PC-3 (cell line): ENCODE data around the gene FCSK. TPM values are rescaled to one million over a fixed set of nuclear protein-coding genes. Genes with fewer than 3 reads are reported as not detected.

Experiments
- ATAC-seq: fragments of 200-7000 bp; cut with Tn5 transposase; 2 replicates; pipeline ENCODE4 v1.9.1; 2020; ENCODE audit warnings: mild to moderate bottlenecking, moderate library complexity
- BruUV-seq: library from RNA; stranded (reverse); fragments of 400-500 nt; replicated peaks from 2 replicates; lab custom pipeline; 2021; lab: Mats Ljungman, UMichigan
- CTCF ChIA-PET: fragments of 300-600 bp; sonication (Branson Sonifier 250); formaldehyde crosslinking; loops from one replicate; lab custom pipeline; 2022; ENCODE audit warnings: antibody characterized with exemption; lab: Charles Lee
- POLR2A ChIA-PET: fragments of 300-600 bp; sonication (Branson Sonifier 250); formaldehyde crosslinking; loops from one replicate; lab custom pipeline; 2022; ENCODE audit warnings: antibody characterized with exemption; ENCODE audit not compliant: unreplicated experiment; lab: Charles Lee
- DNase-seq: peaks from one replicate; pipeline ENCODE4 v3.0.0-alpha.2; 2015
- H2AFZ ChIP-seq: fragments of 300-600 bp; sonication (generic); 2 replicates; pipeline ENCODE4 v1.6.0; 2016; ENCODE audit warnings: antibody characterized with exemption, low read length
- H3F3A ChIP-seq: fragments of 300-600 bp; sonication (generic); one replicate; pipeline ENCODE4 v1.6.0; 2017; ENCODE audit warnings: antibody characterized with exemption, low read length, control low read depth, mild to moderate bottlenecking; ENCODE audit not compliant: unreplicated experiment
- H3K27ac ChIP-seq: fragments of 300-600 bp; sonication (generic); 2 replicates; pipeline ENCODE4 v1.5.1; 2016; ENCODE audit warnings: mild to moderate bottlenecking, low read length
- H3K27me3 ChIP-seq: fragments of 300-600 bp; sonication (generic); 2 replicates; pipeline ENCODE4 v1.6.1; 2016; ENCODE audit warnings: low read length, mixed read lengths
- H3K36me3 ChIP-seq: fragments of 300-600 bp; sonication (generic); 2 replicates; pipeline ENCODE4 v1.6.1; 2016; ENCODE audit warnings: low read depth, mixed run types, low read length, mixed read lengths
- H3K4me1 ChIP-seq: fragments of 300-600 bp; sonication (generic); 2 replicates; pipeline ENCODE4 v1.5.1; 2016; ENCODE audit warnings: low read length; ENCODE audit not compliant: insufficient read depth
- H3K4me2 ChIP-seq: fragments of 300-600 bp; sonication (generic); 2 replicates; pipeline ENCODE4 v1.6.0; 2016; ENCODE audit warnings: low read length
- H3K4me3 ChIP-seq: fragments of 300-600 bp; sonication (generic); 2 replicates; pipeline ENCODE4 v1.5.1; 2016; ENCODE audit warnings: mild to moderate bottlenecking, low read length, mixed read lengths
- H3K79me2 ChIP-seq: fragments of 300-600 bp; sonication (generic); 2 replicates; pipeline ENCODE4 v1.6.1; 2017; ENCODE audit warnings: low read length, mixed read lengths
- H3K9ac ChIP-seq: fragments of 300-600 bp; sonication (generic); 2 replicates; pipeline ENCODE4 v1.6.0; 2016; ENCODE audit warnings: mild to moderate bottlenecking, low read length
- H3K9me2 ChIP-seq: fragments of 300-600 bp; sonication (generic); replicated peaks from 2 replicates; pipeline ENCODE4 v1.6.1; 2016; ENCODE audit warnings: mixed run types, low read length, mixed read lengths
- H3K9me3 ChIP-seq: fragments of 300-600 bp; sonication (generic); 2 replicates; pipeline ENCODE4 v1.6.1; 2016; ENCODE audit warnings: low read length, mixed read lengths
- H4K20me1 ChIP-seq: fragments of 300-600 bp; sonication (generic); 2 replicates; pipeline ENCODE4 v1.6.1; 2016; ENCODE audit warnings: low read length, mixed read lengths
- CTCF ChIP-seq: fragments of 300-600 bp; sonication (generic); conservative IDR thresholded peaks from 2 replicates; pipeline ENCODE4 v1.5.1; 2017; ENCODE audit warnings: antibody characterized with exemption, low read depth, mild to moderate bottlenecking, low read length
- EZH2 ChIP-seq: fragments of 300-600 bp; sonication (generic); IDR thresholded peaks from one replicate; pipeline ENCODE4 v1.6.1; 2017; ENCODE audit warnings: antibody characterized with exemption, mild to moderate bottlenecking, low read length; ENCODE audit not compliant: unreplicated experiment
- EZH2phosphoT487 ChIP-seq: fragments of 300-600 bp; sonication (generic); IDR thresholded peaks from 2 replicates; pipeline ENCODE4 v1.6.1; 2018; ENCODE audit warnings: mild to moderate bottlenecking, antibody characterized with exemption, low read length, borderline replicate concordance
- intact Hi-C: fragments of 100-400 bp; cut with micrococcal nuclease; formaldehyde crosslinking; loops from 2 replicates; pipeline ENCODE4 v1.9.0; 2023
- total RNA-seq: library from RNA; depleted of rRNA; stranded (reverse); fragments of >200 nt; gene quantifications from 2 replicates; pipeline ENCODE4 v1.2.3, GENCODE V29; 2014

Gene FCSK
- total RNA-seq, 1 experiment from 2014 or later: 11.7 TPM

GRCh38 chr16:70453117-70453891, 1.1 kb upstream of the FCSK start:
- DNase-seq (no peak), ATAC-seq (no peak)
- peak overlapping the region; percentile 94 for H3K4me3 ChIP-seq
- BruUV-seq: no TSS peak
- TF ChIP-seq EZH2 (no peak), EZH2phosphoT487 (no peak), CTCF (no peak)
- peak overlapping the region; percentile 78 for H3K9ac ChIP-seq
- ChIA-PET CTCF (interaction anchor here (1.2 kb wide), 1 partner anchor 25 kb away, joined by 3 read pairs; no protein-coding TSS in a partner anchor), POLR2A (interaction anchor here (0.5 kb wide), 1 partner anchor 76 kb away, joined by 4 read pairs; no protein-coding TSS in a partner anchor)
- H3K27ac ChIP-seq: peak overlapping the region; percentile 65; the same call in 1 of the 2 replicates
- H3K4me1 ChIP-seq: peaks cover 6% of the 10 kb centered on the region
- H3K27me3 ChIP-seq: no peaks in the 10 kb centered on the region
- H3F3A ChIP-seq: no peaks in the 10 kb centered on the region
- no peaks in the 10 kb centered on the region for H3K9me3 ChIP-seq
- no peaks in the 10 kb centered on the region for H3K9me2 ChIP-seq
- H3K79me2 ChIP-seq: no peaks in the 10 kb centered on the region
- intact Hi-C loops: no loop called here
- H3K4me2 ChIP-seq: peak overlapping the region; percentile 84
- H4K20me1 ChIP-seq: no peaks in the 10 kb centered on the region
- H2AFZ ChIP-seq: peak overlapping the region; percentile 99
- H3K36me3 ChIP-seq: no peaks in the 10 kb centered on the region

DNA sequence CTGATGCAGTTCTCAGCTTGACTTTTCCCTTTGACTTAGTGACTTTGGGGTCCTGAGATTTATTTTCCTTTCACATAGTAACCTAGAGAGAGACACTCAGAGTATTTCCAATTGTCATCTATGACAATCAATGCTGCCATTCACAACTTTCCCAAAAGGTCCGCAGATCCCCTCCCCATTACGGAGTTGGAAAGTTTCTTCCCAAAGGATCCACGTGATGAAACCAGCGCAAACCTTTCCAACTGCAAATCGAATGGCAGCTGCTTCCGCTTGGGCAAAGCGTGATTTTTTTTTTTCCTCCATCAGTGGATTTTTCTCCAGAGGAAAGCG, 538 bp upstream of the FCSK start:
- intact Hi-C loops: no loop called here
- Histone ChIP-seq H2AFZ (peak overlapping the region; percentile 99), H3K4me3 (peak overlapping the region; percentile 94), H3K79me2 (no peaks in the 10 kb centered on the region), H3K4me2 (peak overlapping the region; percentile 84), H3K4me1 (peaks cover 6% of the 10 kb centered on the region), H3K36me3 (no peaks in the 10 kb centered on the region), H3K9me3 (no peaks in the 10 kb centered on the region), H3K9me2 (no peaks in the 10 kb centered on the region), H3K27me3 (no peaks in the 10 kb centered on the region), H3K27ac (peak overlapping the region; percentile 65), H4K20me1 (no peaks in the 10 kb centered on the region), H3F3A (no peaks in the 10 kb centered on the region), H3K9ac (peak overlapping the region; percentile 78)
- CTCF ChIA-PET: interaction anchor here (0.6 to 1.2 kb wide), 2 partner anchors 26 to 113 kb away, joined by 3 to 4 read pairs; no protein-coding TSS in a partner anchor
- DNase-seq (peak; percentile 23), ATAC-seq (peak; percentile 25)
- TF ChIP-seq EZH2phosphoT487 (no peak), EZH2 (no peak), CTCF (no peak)
- BruUV-seq: TSS peak; percentile 62
- POLR2A ChIA-PET: interaction anchor here (0.5 kb wide), 1 partner anchor 77 kb away, joined by 4 read pairs; no protein-coding TSS in a partner anchor

- Histone ChIP-seq H3K27ac (no peak overlapping the region), H3K4me2 (no peak overlapping the region), H2AFZ (no peak overlapping the region), H3K4me3 (no peak overlapping the region), H3K27me3 (no peaks in the 10 kb centered on the region), H4K20me1 (no peaks in the 10 kb centered on the region), H3K79me2 (no peaks in the 10 kb centered on the region), H3K9ac (no peak overlapping the region), H3K9me3 (no peaks in the 10 kb centered on the region), H3F3A (no peaks in the 10 kb centered on the region), H3K36me3 (no peaks in the 10 kb centered on the region), H3K4me1 (peaks cover 6% of the 10 kb centered on the region), H3K9me2 (no peaks in the 10 kb centered on the region)
- no TSS peak for BruUV-seq
- intact Hi-C loops: no loop called here
- DNase-seq: no peak
- ATAC-seq: no peak
- ChIA-PET CTCF (no interaction called here), POLR2A (no interaction called here)
- no peak for TF ChIP-seq EZH2phosphoT487
- TF ChIP-seq EZH2: no peak
- TF ChIP-seq CTCF: no peak
These were observed 1.5 kb downstream of the FCSK start for GRCh38 chr16:70455910-70456309.
